Measurements from ENCODE around the gene SLC44A2. TPM values are rescaled to one million over a fixed set of nuclear protein-coding genes. Genes with fewer than 3 reads are reported as not detected.

SLC44A2 gene
- total RNA-seq, result 71.8 TPM
- long read RNA-seq, transcript SLC44A2-202 (22 exons, 3,301 nt), result major isoform, 25 of 100 reads
- long read RNA-seq, transcript SLC44A2-203 (22 exons, 3,784 nt), result minor isoform, 8 of 100 reads
- long read RNA-seq, partial matches to known transcripts, result 28 of 100 reads
- long read RNA-seq, other reads (novel, unspliced or antisense), result 33 of 100 reads

DNA sequence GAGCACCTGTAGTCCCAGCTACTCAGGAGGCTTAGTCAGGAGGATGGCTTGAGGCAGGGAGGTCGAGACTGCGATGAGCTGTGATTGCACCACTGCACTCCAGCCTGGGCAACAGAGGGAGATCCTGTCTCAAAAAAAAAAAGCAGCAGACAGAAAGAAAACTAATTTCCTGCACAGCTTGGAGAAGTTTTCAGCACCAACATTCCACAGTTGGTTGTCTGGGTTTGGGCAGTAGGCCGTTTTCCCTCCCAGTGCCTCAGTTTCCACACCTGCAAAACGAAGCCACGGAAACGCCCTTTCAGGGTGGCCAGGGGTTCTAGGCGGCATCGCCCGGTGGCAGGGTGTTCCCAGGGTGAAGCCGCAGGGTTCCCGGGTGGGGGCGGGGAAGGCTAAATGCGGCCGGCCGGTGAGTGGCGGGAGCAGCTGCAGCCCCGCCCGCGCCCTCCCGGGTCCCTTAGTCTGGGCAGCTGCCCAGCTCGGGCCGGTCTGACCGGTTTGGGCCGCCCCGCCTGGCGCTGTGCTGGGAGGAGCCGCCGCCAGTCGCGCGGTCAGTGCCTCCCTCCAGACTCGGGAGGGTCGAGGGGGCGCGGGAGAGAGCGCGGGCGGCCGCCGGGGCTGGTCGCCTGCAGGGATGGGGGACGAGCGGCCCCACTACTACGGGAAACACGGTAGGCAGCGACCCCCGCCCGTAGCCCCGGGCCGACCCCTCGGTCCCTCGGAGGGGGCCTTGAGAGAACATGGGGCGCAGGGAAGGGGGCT lies at the start of gene SLC44A2:
SLC44A2 (plus strand) TSS at position 551 of the 759 bp plus-strand sequence; CDS start at position 632, 81 bp downstream.
- DNase-seq, result peak; percentile 91
- ATAC-seq, result peak; percentile 98
- intact Hi-C loops (cut with micrococcal nuclease), result no loop called here

DNA sequence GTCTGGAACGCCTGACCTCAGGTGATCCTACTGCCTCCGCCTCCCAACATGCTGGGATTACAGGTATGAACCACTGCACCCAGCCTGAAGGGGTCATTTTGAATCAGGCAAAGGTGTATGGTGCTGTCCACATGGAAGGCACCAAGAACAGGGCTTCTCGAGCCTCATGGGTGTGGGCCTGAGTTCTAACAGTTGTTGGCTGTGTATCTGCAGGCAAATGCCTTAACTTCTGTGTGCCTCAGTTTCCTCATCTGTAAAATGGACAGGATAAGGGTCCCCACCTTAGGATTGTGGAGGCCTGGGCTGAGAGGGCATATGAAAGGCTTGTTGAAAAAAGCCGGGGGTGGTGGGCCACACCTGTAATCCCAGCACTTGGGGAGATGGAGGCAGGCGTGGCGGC lies 47.4 kb upstream of the SLC44A2 start:
- no peak for ATAC-seq
- no peak for DNase-seq
- intact Hi-C loops (cut with micrococcal nuclease), result no loop called here

DNA sequence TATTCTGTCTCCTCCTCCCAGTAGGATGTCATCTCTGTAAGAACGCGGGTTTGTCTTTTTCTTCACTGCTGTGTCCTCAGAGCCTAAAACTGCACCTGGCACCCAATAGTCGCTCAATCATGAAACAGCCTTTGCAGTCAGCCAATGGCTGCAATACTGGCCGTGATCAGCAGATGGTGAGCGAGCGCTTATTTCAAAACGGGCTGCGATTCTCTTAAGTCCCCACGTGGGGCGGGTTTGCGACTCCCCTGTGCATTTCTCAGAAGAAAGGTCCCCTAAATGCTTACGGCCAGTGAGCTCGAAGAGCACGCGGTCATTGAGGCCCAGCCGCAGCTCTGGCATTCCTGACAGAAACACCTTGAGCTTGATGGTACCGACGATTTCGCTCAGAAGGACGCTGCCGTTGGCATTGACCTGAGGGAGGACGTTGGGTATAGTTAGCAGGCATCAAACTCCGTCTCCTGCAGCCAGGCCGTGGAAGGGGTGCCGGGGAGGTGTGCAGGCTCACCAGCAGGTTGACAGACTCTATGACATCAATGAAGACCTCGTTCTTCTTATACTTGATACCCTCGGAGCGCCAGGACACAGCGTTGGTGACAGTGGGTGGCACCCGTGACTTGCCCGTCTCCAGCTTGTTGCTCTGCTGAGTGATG lies 44.2 kb upstream of the SLC44A2 start:
- ATAC-seq (peak; percentile 94), DNase-seq (peak; percentile 90)
- intact Hi-C loops (cut with micrococcal nuclease), result loop anchor here (2.0 kb wide), 1 partner anchor 64 kb away; no protein-coding TSS in a partner anchor

DNA sequence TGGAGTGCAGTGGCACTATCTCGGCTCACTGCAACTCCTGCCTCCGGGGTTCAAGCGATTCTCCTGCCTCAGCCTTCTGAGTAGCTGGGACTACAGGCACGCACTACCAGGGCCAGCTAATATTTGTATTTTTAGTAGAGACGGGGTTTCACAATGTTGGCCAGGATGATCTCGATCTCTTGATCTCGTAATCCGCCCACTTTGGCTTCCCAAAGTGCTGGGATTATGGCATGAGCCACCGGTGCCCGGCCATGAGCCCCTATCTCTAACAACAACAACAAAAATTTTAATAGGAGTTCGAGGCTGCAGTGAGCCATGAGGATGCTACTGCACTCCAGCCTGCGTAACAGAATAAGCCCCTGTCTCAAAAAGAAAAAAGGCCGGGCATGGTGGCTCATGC lies 43.3 kb upstream of the SLC44A2 start:
- intact Hi-C loops (cut with micrococcal nuclease), result no loop called here
- DNase-seq (no peak), ATAC-seq (no peak)

DNA sequence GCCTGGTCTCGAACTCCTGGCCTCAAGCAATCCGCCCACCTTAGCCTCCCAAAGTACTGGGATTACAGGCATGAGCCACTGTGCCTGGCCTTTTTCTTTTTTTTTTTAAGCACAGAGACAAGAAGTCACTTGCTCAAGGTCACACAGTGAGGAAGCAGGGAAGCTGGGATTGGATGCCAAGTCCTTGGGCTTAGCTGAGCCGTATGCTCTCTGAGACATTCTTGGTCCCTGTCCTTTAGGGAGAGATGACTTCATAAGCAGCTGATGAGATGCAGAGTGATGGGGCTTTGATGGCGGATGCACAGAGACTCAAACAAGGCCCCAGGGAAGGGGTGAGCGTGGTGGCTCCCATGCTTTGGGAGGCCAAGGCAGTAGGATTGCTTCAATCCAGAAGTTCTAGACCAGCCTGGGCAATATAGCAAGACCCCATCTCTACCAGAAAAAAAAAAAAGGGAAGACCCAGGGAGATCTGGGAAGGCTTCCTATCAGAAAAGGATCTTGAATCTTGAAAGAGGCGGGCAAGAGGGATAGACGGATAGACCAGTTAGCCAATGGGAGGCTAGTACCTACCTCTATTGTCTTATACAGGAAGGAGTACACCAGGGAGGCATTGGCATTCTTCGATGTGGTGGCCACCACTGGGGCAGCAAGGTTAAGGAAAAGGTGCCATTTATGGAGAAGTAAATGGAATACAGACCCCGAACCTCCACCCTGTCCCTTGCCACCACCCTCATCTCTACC lies 42.1 kb upstream of the SLC44A2 start:
- no peak for ATAC-seq
- no peak for DNase-seq
- intact Hi-C loops (cut with micrococcal nuclease), result no loop called here

DNA sequence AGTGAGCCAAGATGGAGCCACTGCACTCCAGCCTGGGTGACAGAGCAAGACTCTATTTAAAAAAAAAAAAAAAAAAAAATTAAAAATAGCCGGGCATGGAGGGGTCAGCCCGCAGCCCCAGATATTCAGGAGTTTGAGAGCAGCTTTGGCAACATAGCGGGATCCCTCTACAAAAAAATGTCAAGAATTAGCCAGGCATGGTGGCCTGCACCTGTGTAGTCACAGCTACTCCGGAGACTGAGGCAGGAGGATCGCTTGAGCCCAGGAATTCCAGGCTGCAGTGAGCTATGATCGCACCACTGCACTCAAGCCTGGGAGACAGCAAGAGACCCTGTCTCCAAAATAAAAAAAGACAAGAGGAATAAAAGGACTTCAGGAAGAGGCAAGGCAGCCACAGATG lies 39.0 kb upstream of the SLC44A2 start:
- ATAC-seq, result no peak

DNA sequence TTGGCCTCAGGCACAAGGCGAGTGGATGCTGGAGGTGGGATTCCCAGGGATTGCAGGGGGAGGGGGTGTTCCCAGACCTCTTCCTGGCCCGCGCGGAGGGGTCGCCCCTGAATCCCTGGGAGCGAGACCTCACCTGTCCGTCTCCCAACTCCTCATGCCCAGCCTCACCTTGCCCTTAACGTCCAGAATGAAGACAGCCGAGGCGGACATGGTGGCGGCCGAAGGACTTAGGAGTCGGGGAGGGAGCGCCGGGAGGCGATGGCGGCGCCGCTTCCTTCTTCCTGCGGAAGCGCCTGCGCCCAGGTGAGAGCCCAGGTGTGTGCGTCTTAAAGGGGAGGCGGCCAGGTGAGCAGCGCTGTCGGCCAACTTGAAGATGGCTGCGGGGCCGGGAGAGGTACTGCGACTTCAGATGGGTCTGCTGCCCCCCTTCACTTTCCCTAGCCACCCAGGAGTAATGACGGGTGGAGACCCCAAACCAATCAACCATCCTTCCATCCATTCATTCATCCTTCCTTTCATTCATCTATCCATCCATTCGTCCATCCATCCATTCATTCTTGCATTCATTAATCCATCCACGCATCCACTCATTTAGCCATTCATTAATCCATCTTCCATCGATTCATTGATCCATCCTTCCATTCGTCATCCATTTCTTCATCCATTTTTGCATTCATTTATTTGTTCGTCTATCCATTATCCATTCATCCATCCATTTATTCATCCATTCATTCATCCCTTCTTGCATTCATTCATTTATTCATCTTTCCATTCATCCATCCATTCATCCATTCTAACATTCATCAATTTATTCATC lies 38.1 kb upstream of the SLC44A2 start, which contains the start of gene AP1M2:
AP1M2 (minus strand) TSS at position 291 of the 817 bp plus-strand sequence; CDS start at position 210, 81 bp downstream.
- intact Hi-C loops (cut with micrococcal nuclease), result no loop called here
- no peak for DNase-seq
- ATAC-seq, result no peak

More for the DNA sequence above, 39.0 kb upstream of the SLC44A2 start:
- no peak for DNase-seq
- intact Hi-C loops (cut with micrococcal nuclease), result no loop called here

DNA sequence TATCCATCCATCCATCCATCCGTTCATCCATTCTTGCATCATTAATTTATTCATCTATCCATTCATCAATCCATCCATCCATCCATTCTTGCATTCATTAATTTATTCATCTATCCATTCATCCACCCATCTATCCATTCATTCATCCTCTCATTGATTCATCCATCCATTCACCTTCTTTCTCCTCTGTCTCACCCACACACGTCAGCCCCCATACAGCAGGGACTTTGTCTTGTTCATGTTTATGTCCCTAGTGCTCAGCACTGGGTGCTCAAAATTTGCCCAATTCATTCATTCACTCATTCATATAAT lies 37.6 kb upstream of the SLC44A2 start:
- intact Hi-C loops (cut with micrococcal nuclease), result no loop called here
- no peak for DNase-seq
- no peak for ATAC-seq

DNA sequence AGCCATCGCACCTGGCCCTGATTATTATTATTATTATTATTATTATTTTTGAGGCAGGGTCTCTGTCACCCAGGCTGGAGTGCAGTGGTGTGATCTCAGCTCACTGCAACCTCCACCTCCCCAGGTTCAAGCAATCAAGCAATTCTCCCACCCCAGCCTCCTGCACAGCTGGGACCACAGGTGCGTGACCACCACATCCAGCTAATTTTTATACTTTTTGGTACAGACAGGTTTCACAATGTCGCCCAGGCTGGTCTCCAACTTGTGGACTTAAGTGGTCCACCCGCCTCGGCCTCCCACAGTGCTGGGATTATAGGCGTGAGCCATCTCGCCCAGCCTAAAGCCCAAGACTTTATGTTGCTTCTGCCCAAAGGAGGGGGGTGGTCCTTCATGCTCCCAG lies 32.2 kb upstream of the SLC44A2 start:
- DNase-seq, result no peak
- no peak for ATAC-seq
- intact Hi-C loops (cut with micrococcal nuclease), result no loop called here

DNA sequence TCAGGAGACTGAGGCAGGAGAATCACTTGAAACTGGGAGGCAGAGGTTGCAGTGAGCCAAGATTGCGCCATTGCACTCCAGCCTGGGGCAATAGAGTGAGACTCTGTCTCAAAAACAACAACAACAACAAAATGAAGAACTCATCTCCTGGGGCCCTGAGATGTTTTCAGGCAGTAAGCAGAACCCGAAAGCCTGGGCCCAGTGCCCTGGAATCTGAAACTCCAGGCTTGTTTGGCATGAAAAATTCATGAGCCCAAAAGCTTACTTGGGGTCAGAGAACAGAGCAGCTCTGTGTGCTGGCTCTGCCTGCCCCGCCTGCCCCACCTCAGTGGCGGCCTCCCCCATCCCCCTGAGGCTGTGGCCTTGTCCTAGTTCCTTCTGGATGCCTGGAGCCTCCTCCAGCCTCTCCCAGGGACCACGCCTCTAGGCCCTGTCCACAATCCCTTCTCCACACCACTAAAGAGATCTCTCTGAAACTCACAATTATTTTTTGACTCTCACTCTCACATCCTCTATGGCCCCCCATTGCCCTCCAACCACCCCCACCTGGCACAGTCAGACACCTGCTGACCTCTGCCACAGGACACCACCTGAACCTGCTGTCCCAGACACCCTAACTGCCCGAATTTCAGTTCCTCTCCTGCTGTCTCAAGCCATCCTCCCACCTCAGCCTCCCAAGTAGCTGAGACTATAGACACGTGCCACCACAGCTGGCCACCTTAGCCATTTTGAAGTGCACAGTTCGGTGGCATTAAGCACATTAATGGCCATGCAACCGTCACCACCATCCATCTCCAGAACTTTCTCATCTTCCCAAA lies 31.3 kb upstream of the SLC44A2 start:
- intact Hi-C loops (cut with micrococcal nuclease), result no loop called here
- ATAC-seq (peak; percentile 60), DNase-seq (peak; percentile 36)

DNA sequence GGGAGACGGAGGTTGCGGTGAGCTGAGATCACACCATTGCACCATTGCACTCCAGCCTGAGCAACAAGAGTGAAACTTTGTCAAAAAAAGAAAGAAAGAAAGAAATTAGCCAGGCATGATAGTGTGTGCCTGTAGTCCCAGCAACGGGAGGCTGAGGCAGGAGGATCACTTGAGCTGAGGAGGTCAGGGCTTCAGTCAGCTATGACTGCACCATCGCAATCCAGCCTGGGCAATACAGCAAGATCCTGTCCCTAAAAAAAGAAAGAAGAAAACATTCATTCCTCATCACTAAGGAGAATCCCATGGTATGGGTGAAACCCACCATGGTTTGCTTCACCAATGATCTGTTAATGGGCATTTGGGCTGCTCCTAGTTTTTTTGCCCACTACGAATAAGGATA lies 25.2 kb upstream of the SLC44A2 start:
- ATAC-seq (no peak), DNase-seq (no peak)
- intact Hi-C loops (cut with micrococcal nuclease), result no loop called here

DNA sequence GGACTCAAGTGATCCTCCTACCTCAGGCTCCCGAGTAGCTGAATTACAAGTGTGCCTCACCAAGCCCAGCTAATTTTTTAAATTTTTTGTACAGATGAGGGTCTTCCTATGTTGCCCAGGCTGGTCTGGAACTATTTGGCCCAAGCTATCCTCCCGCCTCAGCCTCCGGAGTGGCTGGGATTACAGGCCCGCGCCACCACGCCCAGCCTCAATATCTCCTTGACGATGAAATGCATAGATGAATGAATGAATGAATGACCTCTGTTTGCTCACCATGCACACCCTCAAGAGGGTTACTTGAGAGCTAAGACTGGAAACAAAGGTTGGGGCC lies 23.4 kb upstream of the SLC44A2 start:
- DNase-seq, result no peak
- ATAC-seq, result no peak
- intact Hi-C loops (cut with micrococcal nuclease), result no loop called here

DNA sequence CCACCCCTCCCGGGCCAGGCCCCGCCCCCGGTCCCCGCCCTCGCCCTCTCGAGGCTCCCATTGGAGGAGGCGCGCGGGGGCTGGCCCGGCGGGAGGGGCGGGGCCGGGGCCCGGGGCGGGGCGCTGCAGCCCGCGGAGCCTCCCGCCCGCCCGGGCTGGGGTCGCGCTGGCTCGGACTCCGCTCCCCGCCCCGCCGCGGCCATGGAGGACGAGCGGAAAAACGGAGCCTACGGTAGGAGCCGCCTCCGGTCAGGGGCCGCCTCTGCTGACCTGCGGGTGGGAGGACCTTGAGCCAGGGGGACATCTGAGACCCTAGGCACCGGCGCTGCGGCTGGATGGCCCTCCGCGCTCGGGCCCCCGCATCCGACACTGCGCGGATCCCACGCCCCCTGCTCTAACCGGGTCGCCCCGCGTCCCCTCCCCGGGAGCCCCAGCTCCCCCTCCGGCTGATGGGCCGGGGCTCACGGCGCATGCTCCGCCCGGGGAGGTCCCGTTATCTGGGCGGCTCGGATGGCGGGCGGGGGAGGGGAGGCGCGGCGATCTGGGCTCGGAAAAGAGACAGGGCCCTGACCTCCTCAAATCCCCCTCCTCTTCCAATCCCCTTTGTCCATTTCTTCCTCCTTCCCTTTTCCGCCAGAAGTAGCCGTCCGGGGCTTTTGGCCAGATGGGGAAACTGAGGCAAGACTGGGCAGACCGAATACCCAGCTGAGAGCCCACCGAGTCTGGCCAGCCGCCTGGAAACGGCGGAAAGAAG lies 22.8 kb upstream of the SLC44A2 start:
- ATAC-seq (peak; percentile 98), DNase-seq (peak; percentile 93)
- intact Hi-C loops (cut with micrococcal nuclease), result no loop called here

DNA sequence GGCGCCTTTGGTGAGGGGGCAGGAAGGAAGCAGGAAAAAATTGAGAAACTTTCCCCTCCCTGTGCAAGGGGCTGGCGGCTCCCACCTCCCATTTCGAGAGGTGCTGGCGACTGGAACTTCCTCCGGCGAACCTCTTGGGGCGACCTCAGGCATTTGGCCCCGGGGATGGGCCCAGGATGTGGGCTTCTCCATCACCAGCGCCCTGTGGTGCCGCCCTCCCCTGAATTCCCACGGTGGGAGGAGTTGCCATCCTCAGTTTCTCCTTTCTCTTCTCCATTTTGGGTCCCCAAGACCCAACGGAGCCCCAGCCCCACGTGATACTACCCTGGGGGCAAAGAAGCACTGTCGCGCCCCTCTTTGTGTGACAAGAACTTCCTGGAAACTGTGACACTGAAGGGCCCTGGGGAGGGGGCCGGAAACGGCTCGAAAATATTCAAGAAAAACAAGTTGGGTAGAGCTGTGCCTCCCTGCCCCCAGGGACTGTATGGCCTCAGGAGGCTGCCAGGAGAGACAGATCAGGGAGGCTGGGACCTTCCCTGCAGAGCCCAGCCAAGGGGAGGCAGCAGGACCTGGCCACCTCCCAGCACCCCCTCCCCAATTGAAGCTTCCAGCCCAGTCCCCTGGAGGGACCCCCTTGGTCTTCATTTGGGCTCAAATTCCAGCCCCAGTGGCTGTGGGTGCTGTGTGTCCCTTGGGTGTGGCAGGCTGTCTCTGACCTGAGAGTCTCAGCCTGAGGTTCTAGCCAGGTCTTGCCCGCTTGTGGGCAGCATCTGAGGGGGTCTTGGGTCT lies 22.1 kb upstream of the SLC44A2 start:
- intact Hi-C loops (cut with micrococcal nuclease), result no loop called here
- ATAC-seq (peak; percentile 32), DNase-seq (peak; percentile 49)

DNA sequence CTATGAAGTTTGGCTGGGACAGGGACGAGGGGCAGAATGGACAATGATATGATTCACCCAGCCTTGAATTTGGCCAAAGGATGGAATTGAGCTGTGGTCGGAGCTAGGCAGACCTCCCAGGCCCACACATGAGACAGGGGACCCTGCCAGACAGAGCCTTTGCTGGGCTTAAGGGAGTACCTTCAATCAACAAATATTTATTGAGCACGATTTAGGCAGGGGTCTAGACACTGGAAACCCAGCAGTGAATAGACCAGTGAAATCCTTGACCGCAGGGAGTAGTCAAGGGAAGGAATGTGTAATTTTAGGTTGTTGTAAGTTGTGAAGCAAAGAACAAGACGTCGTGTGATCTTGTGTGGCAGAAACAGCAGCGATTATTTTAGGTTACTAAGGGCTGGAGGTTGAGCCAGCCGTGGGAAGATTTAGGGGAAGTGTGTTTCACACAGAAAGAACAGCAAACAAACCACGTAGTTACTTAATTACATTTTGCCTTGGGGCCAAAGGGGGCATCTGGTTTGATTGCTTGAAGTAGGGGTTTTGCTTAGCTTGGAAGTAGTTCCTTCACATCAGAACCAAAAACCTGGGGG lies 21.4 kb upstream of the SLC44A2 start:
- no peak for ATAC-seq
- intact Hi-C loops (cut with micrococcal nuclease), result no loop called here
- DNase-seq, result no peak

DNA sequence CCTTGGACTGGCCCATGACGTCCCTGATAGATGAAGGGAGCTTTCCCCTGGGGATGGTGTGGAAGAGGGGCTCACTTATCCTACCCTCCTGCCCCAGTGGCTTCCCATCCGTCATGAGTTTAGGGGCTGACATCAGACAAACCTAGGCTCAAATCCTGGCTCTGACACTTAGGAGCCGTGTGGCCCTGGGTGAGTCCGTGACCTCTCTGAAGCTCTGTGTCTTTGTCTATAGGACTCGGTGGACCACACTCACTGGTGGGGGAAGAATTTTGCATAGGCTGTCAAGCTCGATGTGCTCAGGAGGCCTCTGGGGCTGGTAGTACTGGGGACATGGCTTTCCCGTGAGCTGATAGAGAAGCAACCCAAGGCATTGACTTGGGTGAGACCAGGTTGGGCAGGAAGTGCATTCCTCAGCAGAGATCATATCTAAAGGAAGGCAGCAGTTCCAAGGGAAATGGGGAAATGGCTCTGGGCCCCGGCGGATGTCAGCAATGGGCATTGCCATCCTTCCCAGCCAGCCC lies 20.8 kb upstream of the SLC44A2 start:
- intact Hi-C loops (cut with micrococcal nuclease), result no loop called here
- DNase-seq, result peak; percentile 44
- no peak for ATAC-seq

Data from left ventricle myocardium superior (tissue), 1 donor.